Mucosa of gallbladder (tissue), 1 donor: ENCODE data around the gene GSC. TPM values are rescaled to one million over a fixed set of nuclear protein-coding genes. Genes with fewer than 3 reads are reported as not detected.
"Not testable (repeated sequence)": the region's sequence is repeated elsewhere in the genome, so short reads cannot be mapped to it uniquely, and the experiment has no call there.

Experiments used
- DNase-seq: peaks from one replicate; pipeline ENCODE4 v3.0.0-alpha.2; 2020; ENCODE audit warnings: low spot score
- total RNA-seq: library from RNA; stranded (reverse); gene quantifications from one replicate; pipeline ENCODE4 v1.2.1, GENCODE V29; 2021
- donor health status: DM: no; HTN: no; CAD: no.

Gene GSC
- total RNA-seq, 1 donor from 2014 or later = not detected

- DNase-seq = no peak
Observed at GRCh38 chr14:94746131-94746530, 23.8 kb downstream of the GSC start.

- DNase-seq = no peak
Observed at GRCh38 chr14:94738751-94739150, 31.2 kb downstream of the GSC start.

DNA sequence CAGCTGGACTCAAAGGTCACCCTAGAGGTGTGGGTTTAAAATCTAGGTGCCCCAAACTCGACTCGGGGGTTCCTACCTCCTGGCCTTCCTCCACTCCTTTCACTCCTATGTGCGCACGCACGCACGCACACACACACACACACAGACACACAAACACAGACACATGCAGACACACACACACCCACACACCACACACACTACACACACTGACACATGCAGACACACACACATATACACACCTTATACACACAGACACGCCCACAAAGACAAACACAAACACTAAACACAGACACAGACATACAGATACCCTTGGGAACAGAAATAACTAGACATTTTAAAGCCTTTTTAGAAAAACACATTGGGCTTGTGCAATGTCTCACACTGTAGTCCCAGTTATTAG is 31.8 kb downstream of the GSC start:
- DNase-seq = no peak

DNA sequence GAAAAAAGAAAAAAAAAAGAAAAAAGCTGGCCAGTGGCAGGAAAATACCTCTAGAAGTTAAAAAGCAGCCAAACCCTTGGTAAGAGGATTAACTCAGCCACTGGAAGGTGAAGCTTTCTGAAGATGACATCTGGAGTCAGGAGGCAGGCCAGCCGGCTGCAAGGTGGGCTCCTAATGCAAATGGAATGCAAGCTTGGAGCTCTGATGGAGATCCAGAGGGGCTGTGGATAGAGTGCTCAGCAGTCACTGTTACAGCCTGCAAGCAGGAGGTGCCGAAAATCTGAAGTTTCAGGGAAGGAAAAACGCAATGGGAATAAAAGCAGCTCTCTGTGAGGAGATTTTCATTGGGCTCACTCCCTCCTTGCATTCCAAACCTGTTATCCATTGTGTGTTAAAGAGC is 41.0 kb downstream of the GSC start:
- DNase-seq = no peak

- not testable (repeated sequence) for DNase-seq
Observed at GRCh38 chr14:94728440-94728839, 41.5 kb downstream of the GSC start.

DNA sequence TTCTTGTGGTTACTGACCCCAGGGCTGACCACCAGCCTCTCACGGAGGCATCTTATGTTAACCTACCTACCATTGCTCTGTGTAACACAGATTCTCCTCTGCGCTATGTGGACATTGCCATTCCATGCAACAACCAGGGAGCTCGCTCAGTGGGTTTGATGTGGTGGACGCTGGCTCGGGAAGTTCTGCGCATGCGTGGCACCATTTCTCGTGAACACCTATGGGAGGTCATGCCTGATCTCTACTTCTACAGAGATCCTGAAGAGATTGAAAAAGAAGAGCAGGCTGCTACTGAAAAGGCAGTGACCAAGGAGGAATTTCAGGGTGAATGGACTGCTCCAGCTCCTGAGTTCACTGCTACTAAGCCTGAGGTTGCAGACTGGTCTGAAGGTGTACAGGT is 43.3 kb downstream of the GSC start:
- DNase-seq = not testable (repeated sequence)

GRCh38 chr14:94724993-94725392 is 44.9 kb downstream of the GSC start:
- DNase-seq = no peak

DNA sequence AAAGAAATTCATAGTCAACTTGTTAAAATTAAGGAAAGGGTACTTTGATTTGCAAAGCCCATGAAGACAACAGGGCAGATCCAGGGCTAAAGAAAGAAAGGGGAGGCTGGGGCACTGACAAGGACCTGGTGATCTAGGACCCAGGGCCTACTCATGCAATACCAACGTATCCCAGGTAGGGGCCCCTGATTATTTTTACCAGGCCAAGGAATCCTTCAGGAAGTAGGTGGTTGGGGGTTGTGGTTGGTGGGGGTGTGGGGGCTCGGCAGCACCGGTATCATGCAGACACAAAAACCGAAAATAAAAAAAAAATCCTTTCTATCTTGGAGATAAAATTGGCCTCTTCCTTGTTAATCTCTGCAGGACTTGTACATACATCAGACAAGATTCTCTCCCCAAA is 47.5 kb downstream of the GSC start:
- no peak for DNase-seq

Other genes starting within 250 kb of the GSC start
- 133 TPM for gene SERPINA4, start 208.7 kb downstream of the GSC start, total RNA-seq
- gene SERPINA5, start 188.7 kb downstream of the GSC start, total RNA-seq = 655 TPM
- gene SERPINA3, start 157.7 kb downstream of the GSC start, total RNA-seq = 101 TPM